ENCODE measurements around the gene TEX14.

GRCh38 chr17:58703137-58703915 lies 11.5 kb upstream of the TEX14 start:
- no peak for TF ChIP-seq CTCF (IDR thresholded peaks at IDR 0.05; ENCODE audit: borderline replicate concordance, extremely low read depth, low read length, poor library complexity, severe bottlenecking)
- no peak for TF ChIP-seq EZH2 (IDR thresholded peaks at IDR 0.05; ENCODE audit: borderline replicate concordance, low read depth, low read length, severe bottlenecking)

Measured in DND-41 (cell line).